IPS DF 19.7 (cell line): Measurements from ENCODE around the gene SALL2.
"Not testable (repeated sequence)": the region's sequence is repeated elsewhere in the genome, so short reads cannot be mapped to it uniquely, and the experiment has no call there.

Source experiments
- DNase-seq: peaks from one replicate; pipeline ENCODE4 v3.0.0-alpha.2; 2013; ENCODE audit warnings: low read depth, low spot score

The SALL2 gene

GRCh38 chr14:21525962-21526671 is at the start of gene SALL2:
Gene SALL2, minus strand, starts transcription at chr14:21526346. Its CDS starts 219 bp downstream, at chr14:21526127.
- DNase-seq, result peak; percentile 96

DNA sequence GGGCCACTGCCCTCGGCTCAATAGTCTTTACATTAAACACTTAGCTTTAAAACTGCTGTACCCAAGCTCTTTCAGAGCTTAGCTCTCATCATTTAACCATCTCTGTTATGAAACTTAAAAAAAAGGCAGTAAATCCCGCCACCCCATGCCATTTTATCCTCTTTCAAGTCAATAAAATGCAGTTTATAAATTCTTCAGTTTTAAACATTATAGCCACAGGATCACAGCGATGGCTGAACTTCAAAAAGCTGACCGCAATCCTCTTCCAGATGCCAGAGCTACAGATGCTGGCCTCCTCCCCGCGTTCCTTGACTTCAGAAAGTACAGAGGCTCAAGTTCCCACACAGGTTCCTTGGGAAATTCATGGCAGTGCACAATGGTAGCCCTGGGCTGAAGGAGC is 49.5 kb upstream of the SALL2 start:
- no peak for DNase-seq

GRCh38 chr14:21572604-21573003 is 46.5 kb upstream of the SALL2 start:
- no peak for DNase-seq

- DNase-seq, result no peak
These were observed 32.6 kb upstream of the SALL2 start for GRCh38 chr14:21558703-21559170.

DNA sequence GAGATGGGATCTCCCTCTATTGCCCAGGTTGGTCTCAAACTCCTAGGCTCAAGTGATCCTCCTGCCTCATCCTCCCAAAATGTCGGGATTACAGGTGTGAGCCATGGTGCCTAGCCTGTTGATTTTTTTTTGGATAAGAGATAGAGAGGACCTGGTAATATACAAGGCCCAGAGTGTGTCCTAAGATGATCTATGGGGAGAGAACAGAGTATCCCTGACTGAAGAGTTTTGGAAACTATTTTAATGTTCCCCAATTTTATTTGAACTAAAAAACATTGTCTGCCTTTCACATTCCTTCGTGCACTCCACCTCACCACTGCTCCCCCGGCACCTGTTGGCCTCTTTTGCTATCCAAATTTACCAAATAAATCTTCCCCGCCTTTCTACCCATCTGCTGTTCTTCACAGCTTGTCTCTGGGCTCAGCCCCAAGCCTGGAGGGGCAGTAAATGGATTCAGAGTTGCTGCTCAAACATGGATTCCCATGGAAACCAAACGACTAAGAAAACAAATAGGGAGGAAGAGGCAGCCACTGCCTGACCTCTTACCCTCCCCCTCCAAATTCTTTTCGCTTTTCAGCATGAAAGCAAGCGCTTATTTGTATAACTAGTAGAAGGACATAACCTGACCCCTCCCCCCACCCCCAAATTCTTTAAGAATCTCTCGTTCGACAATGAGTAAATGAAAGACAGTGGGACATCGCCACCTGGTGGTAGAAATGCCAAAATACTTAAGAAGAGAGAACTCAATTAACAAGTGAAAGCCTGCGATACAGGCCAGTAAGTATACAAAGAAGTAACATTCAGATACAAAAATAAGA is 31.1 kb upstream of the SALL2 start:
- peak; percentile 98 for DNase-seq

DNA sequence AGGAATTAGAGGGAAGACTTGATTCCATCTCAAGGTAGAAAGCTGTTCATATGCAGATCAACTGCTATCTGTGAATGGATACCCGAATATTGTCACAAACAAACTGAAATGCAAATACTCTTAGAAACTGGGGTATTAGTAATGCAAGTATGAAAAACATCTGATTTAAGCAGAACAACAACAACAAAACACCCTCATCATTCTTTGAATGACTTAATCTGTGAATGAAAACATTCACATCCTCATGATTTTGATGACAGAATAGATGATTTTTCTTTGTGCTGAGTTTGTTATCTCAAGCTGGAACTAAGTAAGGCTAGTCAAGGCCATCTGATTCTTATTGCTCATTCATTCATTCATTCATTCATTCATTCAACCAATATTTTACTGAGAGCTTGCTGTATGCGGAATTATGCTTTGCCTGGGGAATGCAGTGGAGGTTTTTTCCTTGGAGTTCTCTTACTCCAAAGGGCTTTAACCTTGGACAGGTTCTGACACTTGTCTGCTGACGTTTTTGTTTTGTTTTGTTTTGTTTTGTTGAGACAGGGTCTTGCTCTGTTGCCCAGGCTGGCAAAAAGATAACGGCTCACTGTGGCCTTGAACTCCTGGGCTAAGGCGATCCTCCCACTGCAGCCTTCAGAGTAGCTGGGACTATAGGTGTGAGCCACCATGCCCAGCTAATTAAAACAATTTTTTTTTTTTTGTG is 30.4 kb upstream of the SALL2 start:
- DNase-seq, result no peak

DNA sequence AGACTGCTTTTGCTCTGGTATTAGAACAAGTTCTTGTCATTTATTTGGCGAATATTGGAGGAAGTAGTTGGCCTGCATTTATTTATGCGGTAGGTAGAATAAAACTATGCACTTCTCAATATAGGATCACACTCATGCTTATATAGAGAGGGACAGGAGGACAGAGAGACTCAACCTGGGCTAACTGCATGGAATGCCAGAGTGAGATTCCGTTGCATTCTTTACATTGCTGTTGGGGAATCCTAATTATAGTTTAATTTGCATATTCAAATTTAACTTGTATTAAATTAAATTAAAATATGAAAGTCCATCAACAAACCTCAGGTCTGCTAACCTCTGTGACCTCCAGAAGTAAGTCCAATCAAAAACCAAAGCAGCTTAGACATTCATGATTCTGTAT is 27.1 kb upstream of the SALL2 start:
- no peak for DNase-seq

DNA sequence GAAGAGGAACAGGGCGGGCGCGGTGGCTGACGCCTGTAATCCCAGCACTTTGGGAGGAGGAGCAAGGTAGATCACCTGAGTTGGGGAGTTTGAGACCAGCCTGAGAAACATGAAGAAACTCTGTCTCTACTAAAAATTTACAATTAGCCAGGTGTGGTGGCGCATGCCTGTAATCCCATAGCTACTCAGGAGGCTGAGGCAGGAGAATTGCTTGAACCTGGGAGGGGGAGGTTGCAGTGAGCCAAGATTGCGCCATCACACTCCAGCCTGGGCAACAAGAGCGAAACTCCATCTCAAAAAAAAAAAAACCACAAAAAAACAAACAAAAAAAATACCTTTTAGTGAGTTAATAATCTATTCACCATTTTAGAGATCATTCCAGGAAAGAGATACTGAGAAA is 18.4 kb upstream of the SALL2 start:
- DNase-seq, result not testable (repeated sequence)

DNA sequence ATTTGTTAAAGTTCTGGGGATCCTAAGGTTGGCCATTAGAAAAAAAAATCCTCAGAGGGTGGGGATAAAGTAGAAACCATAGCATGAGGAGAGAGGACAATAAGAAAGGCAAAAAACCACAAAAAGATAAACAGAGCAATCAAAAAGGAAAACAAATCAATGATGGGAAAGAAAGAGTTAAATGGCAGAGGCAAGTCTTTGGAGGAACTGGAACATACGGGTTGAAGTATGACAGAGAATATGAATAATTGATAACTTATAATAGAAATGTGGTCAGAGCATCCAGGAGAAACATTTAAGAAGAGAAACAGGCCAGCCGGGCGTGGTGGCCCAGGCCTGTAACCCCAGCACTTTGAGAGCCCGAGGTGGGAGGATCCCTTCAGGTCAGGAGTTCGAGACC is 17.8 kb upstream of the SALL2 start:
- DNase-seq, result no peak

DNA sequence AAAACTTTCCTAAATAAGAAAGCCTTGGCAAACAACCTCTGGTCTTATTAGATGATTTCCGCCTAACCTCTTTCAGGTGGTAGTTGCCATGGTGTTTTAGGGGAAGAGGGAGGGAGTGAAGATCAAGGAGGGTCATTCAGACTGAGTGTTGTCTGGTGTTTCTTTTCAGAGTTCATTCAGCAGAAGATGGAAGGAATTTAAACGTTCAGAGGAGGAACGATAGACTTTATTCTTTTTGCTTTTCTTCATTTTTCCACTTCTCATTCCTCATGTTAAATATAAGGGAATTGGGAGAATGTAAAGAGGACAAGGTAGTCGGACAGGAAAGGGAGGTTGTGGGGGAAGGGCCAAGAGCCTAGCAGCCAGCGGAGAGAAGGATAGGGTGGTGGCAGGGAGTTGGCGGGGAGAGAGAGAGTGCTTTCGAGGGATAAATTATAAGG is 17.4 kb upstream of the SALL2 start:
- no peak for DNase-seq

DNA sequence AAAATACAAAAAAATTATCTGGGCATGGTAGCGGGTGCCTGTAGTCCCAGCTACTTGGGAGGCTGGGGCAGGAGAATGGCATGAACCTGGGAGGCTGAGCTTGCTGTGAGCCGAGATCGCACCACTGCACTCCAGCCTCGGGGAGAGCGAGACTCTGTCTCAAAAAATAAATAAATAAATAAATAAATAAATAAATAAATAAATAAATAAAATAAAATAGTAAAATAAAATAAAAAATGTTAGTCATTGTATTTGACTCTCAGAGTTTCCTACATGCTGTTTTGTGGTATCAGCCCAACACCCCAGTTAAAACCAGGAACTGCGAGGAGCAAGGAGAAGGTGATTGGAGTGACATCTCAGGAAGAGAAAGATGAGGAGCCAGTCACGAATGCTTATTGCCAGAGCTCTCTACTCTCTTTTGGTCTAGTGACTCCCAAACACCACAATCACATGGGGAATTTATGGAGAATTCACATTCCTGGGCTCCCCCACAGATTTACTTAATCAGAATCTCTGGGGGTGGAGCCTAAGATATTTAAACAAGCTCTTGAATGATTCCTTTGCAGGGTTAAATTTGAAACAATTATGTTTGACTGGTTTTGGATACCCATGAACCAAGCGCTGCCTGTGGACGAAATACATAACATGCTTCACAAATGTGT is 15.4 kb upstream of the SALL2 start:
- DNase-seq, result no peak

DNA sequence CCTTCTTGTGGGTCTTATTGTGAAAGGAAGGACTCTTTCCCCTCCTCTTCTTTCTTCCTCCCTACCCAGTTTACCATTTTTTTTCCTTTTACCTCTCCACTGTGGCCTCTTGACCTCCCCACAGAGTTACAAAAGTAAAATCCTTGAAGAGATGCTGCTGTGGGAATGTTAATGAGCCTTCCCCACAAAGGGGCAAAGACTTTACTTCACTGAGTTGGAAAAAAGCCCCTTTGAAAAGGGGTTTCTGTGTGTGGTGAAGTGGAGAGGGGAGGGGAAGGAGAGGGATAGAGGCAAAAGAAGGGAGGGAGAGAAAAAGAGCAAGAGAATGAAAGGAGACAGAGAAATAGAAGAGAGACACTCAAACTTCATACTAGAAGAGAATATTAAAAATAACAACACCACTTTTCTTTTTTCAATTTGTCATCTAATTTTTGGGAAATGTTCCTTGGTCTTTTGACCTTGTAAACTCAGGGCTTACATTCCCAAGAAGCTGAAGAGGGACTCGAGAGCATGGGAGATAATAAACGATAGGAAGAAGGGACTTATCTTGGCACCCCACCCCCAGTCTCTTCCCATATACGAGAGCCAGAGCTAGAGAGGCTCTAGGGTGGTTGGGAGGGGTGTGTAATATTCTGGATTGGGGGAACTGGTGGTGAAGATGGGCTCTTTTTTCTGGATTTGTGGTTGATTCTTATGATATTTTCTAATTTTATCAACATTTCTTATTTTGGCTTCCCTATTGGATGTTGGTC is 13.2 kb upstream of the SALL2 start:
- no peak for DNase-seq

GRCh38 chr14:21537090-21537424 is 10.9 kb upstream of the SALL2 start:
- no peak for DNase-seq

DNA sequence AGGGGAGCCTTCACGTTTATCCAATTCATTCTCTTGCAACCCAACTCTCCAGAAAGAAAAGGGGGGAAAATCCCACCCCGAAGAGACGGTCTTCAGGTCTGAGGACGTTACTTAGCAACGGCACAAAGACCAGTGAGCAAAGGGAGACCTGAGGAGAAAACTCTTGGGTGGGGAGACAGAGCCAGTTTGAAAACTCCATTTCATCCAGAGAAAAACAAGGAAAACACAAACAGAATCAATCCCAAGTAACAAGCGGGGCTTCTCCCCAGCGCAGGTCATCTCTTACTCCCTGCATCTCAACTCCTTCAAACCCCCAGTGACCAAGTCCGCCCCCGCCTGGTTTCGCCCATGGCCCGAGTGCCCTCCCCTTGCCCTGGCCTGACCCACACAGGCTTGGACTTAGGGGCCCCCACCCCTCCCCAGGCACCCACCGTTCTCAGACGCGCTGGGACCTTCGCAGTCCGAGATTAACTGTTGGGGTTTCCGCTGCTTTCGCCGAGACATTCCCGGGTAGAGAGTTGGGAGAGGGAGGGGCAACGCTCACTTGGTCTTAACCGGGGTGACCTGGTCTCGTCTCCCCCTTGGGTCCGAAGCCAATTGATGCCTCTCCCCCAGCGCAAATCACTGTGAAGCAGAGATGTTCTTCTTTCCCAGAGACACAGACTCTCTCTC is 10.4 kb upstream of the SALL2 start:
- DNase-seq, result no peak

- DNase-seq, result no peak
These were observed 9.6 kb upstream of the SALL2 start for GRCh38 chr14:21535545-21536417.

DNA sequence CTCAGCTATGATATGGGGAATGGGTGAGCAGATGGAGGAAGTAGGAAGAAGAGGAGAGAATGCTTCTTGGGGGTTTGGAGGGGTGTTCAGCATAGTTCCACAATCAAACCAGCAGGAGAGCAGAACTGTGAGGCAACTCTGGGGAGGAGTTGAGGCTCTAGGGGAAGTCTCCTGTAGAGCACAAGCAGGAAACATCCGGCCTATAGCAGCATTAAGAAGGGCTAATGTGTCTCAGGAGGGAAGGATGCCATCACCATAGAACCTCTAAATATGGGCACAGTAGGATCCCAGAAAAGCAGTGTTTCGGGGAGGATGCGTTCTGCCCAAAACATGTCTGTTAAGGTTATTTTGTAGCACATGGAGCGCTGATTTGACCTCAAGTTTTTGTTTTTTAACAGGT is 8.4 kb upstream of the SALL2 start:
- no peak for DNase-seq

DNA sequence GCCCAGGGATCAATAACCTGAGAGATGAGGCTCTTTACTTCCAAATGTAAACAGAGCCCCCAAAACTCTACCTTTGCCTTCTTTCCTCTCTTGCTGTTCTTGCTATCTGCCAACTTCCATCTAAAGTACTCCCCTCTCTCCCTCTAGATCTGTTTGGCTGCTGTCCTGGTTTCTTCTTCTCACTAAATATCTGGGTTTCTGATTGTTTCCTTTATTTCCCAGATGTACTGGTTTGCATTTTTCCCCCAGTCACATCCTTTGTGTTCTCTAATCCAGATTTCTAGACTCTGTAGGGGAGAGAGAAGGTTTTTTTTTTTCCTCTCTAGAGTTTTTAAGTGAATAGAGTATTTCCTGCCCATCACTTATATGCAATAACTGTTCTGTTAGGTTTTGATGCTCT is 7.1 kb upstream of the SALL2 start:
- no peak for DNase-seq

GRCh38 chr14:21529515-21529914 is 3.4 kb upstream of the SALL2 start:
- DNase-seq, result no peak
